HG03575 (cell line): ENCODE measurements around the gene COL2A1.
A peak's percentile ranks its signal among the peaks of the same experiment; 100 is the strongest.
"Not testable (repeated sequence)": the region's sequence is repeated elsewhere in the genome, so short reads cannot be mapped to it uniquely, and the experiment has no call there.

Experiments used
- ATAC-seq: cut with Tn5 transposase; IDR thresholded peaks from one replicate; pipeline ENCODE4 v1.9.1; 2021; ENCODE audit not compliant: unreplicated experiment, insufficient number of reproducible peaks, low FRiP score; ENCODE audit errors: extremely low read depth

The COL2A1 gene

GRCh38 chr12:47963340-47964040 lies 40.8 kb downstream of the COL2A1 start, which contains the start of gene TMEM106C:
Gene TMEM106C (plus strand): TSS chr12:47963596. CDS start chr12:47964237, 641 bp downstream.
- ATAC-seq, result peak; percentile 77

DNA sequence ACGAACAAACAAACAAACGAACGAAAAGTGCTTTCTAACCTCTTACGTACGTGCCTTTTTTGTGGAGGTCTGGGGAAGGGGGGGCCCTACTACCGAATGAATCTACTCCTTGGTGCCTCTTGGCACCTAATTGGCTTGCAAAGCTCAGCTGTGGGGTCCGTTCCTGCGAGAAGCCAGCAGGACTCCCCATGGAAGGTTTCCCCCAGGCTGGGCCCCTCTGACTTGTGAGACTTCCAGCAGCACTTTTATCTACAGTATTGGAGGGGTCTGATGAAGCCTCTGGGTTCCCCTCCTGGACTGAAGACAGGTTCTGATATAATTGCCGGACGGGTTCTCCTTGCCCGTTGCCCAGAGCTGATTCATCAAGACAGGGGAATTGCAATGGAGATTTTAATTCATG lies 42.1 kb downstream of the COL2A1 start:
- ATAC-seq, result no peak

- ATAC-seq, result not testable (repeated sequence)
Observed at GRCh38 chr12:47957671-47958070, 46.6 kb downstream of the COL2A1 start.

DNA sequence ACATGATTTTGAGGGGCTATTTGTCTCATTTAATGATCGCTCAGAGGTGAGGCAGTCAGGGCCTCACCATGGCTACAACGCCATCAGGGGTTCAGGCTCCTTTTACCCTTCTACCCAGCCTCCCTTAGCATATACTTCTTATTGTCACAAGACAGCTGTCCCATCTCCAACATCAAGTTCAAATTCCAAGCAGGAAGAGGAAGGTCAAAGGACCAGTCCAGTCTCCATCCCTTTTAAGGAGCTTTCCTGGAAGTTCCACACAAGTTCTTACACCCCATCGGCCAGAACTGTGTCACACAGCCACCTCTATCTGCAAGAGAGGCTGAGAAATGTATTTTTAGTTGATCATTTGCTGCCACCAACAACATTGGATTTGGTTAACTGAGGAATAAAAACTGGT lies 49.2 kb downstream of the COL2A1 start:
- no peak for ATAC-seq

DNA sequence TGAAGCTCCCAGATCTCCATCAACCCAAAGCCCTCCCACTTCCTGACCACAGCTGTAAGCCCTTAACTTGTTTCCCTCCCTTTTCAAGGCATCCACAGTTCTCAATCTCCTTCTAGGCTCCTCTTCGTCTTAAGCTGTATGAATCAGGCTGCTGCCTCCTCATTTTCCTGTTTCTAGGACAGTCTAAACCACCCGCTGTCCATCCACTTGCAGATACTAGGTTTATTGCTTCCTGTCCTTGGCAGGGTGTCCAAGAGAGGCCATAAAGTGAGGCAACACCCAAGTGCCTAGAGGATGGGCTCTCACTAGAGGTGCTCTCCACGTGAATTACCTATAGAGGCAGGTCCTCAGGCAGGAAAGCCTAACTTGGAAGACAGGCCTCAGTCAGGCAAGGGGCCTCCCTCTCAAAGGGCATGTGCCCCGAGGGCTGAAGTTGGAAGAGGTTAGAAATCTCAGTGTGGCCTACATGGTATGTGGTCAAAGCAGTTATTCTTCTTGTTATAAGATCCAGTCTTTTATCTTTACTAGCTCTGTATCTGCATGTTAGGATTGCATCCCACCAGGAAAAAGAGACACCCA lies 49.7 kb downstream of the COL2A1 start:
- no peak for ATAC-seq

GRCh38 chr12:47954058-47954457 lies 50.2 kb downstream of the COL2A1 start:
- no peak for ATAC-seq

GRCh38 chr12:47950856-47951468 lies 53.3 kb downstream of the COL2A1 start:
- ATAC-seq, result no peak

GRCh38 chr12:47949441-47950341 lies 54.6 kb downstream of the COL2A1 start:
- no peak for ATAC-seq

DNA sequence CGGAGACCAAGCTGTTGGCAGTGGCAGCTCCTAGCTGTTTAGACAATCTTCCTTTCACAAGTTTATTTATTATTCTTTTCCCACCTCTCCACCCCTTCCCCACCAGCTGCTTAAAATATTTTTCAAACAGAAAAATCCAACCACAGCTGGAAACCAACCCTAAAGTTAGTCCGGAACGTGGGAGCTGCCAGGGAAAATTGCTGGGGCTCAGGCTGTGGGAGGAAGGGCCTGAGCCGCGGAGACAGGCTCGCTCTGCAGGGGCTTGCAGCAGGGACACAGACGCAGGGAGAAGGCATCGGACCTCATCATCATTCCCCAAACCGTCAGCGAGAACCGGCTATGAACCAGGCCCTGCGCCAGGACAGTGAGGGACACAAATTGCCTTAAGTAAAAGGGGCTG lies 56.9 kb downstream of the COL2A1 start:
- no peak for ATAC-seq

- ATAC-seq, result no peak
Observed at GRCh38 chr12:47946413-47947323, 57.6 kb downstream of the COL2A1 start.

DNA sequence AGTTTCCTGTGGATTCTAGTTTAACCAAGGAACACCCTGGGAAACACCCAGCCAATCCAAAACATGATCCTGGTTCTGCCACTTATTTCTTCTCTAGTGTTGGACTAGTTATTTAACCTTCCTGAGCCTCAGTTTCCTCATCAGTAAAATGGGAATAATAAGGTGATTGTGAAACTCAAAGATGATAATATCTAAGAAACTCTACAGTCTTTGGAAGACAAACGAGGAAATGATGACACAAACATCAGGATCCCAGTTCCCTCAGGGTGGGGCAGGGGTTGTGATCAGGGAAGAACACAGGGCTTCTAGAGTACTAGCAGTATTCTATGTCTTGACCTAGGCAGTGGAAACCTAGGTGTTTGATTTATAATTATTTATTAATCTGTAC lies 58.9 kb downstream of the COL2A1 start:
- no peak for ATAC-seq

DNA sequence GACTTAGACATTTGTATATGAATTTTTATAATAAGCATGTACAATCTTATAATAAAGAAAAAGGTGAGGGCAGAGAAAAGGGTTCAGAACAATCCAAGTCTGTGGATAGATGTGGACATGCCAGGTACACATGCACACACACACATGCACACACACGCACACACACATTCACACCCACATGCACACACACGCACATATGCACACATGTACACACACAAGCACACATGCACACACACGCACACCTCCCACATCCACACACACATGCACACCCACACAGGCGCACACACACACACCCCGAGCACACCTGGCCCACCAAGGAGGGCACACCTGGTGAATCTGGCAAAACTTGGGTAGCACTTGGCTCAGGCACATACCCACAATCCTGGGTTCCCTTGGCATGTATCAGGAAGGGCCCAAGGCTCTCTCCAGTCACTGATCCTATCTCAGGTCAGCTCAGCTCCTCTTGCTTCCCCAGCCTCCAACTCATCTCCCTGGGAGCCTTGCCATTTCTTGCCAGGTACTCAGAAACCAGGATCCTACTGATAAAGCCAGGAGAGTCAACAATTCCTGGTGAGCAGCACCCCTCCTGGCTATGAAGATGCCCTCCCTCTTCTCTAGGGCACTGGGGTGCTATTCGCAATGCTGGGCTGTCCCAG lies 59.5 kb downstream of the COL2A1 start:
- no peak for ATAC-seq

GRCh38 chr12:47943623-47944340 lies 60.5 kb downstream of the COL2A1 start:
- ATAC-seq, result no peak

DNA sequence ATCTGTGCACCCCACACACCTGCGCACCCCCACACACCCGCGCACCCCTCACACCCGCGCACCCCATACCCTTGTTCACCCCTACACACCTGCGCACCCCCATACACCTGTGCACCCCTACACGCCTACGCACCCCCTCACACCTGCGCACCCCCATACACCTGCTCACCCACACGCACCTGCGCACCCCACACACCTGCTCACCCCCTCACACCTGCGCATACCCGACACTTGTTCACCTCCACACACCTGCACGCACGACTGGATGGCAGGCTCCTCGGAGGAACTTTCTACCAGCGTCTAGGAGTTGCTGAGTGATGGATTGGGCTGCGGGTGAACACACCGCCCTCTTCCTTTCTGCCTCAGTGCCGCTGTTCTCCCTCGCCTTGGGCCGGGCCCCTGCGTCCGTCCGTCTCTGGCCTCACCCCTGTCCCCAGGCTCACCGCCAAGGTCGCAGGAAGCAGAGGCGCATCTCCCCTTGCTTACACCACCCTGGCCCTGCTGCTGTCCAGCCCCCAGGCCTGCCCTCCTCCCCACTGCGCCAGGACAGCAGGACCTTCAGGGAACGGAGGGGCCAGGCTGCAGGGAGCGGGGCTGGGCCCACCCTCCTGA lies 61.6 kb downstream of the COL2A1 start:
- ATAC-seq, result no peak

DNA sequence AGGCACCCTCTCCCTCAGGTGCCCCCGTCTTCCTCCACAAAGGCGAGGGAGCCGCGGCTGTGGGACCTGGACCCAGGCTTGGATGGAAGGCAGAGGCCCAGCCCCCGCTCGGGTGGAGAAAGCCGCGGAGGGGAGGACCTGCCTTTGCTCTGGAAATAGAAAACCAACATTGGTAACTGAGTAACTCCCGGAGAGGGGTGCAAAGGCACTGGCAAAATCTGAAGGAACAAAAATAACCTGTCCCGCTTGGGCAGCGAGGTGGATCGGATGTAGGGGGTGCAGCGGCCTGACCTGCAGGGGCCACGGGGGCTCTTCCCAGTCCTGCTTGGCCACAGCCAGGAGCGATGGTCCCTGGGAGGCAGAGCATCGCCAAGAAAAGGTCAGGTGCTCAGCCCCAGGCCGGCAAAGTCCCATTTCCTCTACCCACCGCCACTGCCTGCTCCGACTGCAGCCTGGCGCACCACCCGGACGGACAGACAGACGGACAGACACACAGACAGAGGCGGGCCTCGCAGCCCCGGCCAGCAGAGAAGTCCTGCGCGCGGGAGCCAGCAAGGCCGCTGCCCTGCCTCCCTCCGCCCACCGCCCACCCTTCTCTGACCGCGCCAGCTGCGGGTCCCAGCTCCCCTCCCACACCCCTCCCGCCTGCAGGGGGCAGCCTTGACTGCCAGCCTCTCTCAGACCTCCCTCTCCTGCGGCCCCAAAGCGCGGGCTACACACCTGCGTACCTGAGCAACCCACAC lies 62.2 kb downstream of the COL2A1 start:
- ATAC-seq, result no peak

GRCh38 chr12:47941475-47941780 lies 62.8 kb downstream of the COL2A1 start:
- no peak for ATAC-seq
